T-helper 9 cell (primary cell): ENCODE data around the gene EEF1A2.
"Not testable (repeated sequence)": the region's sequence is repeated elsewhere in the genome, so short reads cannot be mapped to it uniquely, and the experiment has no call there.

Experiments used
- DNase-seq: peaks from one replicate; pipeline ENCODE4 v3.0.0-alpha.2; 2020

Gene EEF1A2

DNA sequence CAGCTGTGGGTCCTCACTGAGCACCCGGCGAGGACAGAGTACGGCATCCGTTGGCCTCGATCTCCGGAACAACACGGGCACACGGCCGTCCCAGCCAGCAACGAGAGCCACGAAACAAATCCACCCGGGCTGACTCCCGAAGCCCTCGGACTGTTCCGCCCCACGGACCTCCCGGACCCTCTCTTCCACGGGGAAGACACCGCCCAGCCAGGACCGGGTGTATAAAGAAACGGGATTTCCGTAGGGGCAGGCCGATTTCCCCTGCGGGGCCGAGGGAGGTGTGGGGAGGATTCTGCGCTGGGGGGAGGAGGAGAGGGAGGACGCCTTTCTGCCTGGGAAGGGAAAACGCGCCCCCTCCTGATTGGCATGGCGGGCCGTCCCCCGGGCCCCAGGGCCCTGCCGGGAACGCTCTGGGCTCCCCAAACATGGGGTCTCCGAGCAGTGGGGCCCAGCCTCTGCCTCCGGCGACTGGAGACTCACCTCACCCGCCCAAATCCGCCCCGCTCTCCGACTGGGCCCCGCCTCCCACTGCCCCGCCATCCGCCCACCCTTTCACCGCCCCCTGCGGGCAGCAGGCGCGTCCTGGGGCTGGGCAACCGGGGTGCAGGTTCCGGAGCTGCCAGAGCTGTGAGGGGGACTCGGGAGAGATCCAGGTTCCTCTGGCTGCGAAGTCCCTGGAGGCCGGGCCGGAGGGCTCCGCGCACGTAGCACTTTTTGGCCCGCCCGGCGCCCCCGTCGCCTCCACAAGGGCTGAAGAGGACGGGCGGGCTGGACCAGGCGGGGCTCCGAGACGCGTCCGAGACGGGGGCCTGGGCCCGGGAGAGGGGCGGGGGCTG lies 21.0 kb upstream of the EEF1A2 start:
- DNase-seq = peak; percentile 60

DNA sequence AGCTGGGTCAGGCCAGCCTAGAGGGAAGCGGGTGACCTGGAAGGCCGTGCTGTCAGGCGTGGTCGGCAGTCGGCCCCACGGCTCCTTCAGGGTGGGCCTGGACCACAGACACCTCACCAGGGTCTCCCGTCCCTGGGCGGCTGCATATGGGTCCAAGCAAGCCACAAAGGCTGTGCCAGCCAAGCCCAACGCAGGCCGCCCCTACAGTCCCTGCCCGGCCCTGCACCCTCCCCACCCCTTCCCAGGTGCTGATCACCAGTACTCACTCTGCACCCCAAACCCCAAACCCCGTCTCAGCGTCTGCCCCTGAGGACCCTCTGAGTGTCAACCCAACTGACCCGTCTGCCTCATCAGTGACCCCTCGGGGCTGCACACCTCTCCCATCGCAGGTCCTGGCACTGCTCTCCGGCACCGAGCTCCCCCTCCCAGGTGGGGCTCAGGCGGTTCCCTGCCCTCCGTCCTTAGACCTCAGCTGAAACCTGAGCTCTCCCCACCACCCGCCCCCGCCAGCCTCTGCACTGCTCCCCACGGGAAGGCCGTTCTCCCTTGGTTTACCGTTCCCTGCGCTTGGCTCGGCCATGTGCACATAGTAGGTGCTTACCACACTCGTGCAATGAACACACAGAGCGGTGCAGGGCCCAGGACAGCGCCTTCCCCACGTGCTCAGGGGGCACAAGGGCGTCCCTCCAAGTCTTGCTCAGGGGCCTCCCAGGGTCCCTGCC lies 20.2 kb upstream of the EEF1A2 start:
- no peak for DNase-seq

DNA sequence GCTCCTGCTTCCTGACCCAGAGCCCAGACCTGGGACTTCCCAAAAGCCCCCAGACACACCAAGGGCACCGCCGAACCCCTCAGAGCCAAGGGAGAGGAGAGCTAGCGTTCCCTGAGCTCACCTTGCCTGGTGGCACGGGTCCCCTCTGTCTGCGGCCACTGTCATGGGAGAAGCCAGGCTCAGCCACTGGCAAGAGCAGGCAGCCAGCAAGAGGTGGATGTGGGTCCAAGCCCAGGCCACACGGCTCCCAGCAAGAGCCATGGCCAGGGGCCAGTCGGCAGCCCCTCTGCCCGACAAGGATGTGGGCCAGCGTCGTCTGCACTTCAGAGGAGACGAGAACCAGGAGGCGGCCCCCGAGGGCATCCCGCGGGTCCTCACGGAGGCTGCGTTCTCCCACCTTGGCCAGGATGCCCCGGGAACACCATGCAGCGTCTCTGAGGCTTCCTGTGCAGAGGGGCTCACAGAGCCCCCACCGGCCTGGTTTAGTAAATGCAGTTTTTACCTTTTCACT lies 19.5 kb upstream of the EEF1A2 start:
- no peak for DNase-seq

DNA sequence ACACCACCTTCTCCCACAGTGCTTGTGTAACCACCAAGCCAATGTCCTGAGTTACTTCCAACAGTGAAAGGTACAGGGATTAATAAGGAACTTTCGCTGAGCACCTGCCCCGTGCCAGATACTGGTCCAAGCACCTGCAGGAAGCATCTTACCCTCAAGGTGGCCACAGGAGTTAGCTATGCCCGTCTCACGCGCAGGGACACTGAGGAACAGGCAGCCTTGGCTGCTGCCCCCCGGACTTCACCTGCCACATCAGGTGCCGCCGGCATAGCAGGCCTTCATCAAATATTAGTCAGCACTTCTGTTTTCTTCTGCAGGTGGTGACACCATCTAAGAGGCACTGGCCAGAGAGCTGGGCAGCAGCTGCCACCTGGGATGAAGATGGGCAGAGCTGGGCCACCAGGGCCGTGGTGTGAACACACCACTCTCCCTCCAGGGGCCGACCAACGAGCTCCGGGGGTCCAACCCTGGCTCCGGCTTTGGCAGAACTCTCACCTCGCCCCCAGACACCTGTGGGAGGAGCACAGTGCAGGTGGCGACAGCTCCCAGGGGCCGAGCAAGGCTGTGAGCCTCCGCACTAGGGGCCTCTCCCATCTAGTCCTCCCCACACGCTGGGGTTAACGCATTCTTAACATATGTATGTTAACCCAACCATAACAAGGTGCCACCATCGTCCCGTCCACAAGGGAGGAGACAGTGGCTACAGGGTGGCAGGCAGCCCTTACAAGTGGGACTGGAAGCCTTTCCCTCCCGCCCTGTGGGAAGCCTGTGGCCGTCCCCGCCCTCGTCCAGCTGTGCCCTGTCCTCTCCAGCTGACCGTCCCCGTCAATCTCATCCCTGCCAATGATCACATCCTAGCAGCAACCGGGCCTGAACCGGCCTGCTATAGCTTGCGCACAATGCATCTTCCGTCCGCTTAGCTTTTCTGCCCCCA lies 18.8 kb upstream of the EEF1A2 start:
- DNase-seq = no peak

DNA sequence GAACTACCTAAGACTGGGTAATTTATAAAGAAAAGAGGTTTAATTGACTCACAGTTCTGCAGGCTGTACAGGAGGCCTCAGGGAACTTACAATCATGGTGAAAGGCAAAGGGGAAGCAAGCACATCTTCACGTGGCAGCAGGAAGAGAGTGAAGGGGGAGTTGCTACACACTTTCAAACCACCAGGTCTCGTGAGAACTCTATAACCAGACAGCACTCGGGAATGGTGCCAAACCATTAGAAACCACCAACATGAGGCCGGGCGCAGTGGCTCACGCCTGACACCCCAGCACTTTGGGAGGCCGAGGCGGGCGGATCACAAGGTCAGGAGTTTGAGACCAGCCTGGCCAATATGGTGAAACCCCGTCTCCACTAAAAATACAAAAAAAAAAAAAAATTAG lies 15.6 kb upstream of the EEF1A2 start:
- DNase-seq = not testable (repeated sequence)

DNA sequence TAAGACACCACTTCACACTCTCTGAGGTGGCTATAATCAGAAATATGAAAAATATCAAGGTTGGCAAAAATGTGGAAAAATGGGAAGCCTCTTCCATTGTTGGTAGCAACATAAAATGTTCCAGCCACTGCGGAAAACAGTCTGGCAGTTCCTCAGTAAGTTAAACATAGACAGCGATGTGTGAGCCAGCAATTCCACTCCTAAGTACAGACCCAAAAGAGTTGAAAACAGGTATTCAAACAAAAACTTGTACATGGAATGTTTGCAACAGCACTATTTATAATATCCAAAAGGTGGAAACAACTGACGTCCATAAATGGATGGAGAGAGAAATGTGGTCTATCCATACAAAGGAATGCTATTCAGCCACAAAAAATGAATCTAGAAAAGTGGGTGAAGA lies 14.3 kb upstream of the EEF1A2 start:
- DNase-seq = no peak

DNA sequence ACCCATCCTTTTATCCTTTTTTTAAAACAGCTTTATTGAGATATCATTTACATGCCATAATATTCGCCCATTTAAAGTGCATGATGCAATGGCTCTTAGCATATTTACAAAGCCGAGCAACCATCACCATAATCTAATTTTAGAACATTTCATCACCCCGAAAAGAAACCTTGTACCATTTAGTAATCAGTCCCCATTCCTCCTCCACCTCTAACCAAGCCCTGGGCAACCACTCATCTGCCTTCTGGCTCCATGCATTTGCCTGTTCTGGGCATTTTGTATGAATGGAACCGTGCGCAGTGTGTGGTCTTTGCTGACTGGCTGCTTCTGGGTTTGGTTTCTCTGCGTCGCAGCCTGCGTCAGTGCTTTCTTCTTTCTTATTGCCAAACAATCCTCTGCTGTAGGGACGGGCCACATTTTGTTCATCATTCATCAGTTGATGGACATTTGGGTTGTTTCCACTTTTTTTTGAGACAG lies 10.2 kb upstream of the EEF1A2 start:
- no peak for DNase-seq

DNA sequence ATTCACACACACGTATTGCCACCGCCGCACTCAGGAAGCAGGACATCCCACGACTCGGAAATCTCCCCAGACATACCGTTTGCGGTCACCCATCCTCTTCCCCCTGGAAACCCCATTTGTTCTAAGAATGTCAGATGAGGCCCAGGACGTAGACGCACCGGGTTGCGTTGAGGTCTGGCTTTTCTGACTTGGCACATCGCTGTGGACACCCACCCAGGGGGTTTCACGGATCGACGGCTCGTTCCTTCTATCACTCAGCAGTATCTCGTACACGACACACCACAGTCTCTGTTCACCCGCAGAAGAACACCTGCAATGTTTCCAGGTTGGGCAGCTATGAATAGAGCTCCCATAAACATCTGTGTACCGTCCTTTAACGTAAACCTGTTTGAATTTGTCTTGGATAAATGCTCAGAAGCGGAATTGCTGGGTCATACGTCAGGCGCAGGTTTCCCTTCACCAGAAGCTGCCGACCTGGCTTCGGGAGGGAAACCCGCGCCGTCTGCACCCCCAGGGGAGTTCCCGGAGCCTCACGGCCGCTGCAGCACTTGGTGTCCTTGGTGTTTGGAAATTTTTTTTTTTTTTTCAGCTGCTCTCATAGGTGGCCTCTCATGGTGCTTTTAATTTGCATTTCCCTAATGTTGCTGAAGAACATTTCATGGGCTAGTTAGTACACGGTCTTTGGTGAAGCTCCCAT lies 9.3 kb upstream of the EEF1A2 start:
- DNase-seq = no peak

DNA sequence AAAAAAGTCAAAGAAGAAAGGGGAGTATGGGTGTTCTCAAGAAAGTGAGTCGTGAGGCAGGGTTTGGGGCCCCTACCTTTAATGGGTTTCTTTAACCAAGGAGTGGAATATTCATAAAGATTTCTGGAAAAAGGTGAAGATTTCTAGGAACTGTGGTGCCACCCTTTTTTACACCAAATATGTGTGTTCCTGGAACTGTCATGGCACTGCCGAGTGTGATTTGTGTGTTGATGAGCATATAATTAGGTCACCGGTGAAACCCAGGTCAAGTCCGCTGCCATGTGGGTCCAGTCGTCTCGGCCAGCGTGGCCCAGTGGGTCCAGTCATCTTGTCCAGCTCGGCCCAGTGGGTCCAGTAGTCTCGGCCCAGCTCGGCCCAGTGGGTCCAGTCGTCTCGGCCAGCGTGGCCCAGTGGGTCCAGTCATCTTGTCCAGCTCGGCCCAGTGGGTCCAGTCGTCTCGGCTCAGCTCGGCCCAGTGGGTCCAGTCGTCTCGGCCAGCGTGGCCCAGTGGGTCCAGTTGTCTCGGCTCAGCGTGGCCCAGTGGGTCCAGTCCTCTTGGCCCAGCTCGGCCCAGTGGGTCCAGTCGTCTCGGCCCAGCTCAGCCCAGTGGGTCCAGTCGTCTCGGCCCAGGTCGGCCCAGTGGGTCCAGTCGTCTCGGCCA lies 8.3 kb upstream of the EEF1A2 start:
- DNase-seq = no peak

DNA sequence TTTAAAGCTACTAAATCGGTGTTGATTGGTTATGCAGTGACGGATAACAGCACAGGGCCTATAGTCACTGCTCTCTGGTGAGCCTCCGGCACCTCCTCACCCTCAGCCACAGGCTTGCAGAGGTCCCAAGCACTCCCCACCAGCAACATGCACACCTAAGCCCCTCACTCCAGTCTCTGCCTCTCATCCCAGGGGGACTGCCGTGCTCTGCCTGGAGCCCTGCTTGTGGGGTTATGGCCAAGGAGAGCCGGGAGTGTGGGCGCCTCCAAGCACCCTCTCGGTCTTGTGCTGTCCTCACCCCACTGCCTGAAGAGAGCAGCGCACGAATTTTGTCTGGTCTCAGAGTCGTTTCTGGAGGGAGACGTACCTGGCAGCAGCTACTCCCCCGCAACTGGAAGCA lies 6.8 kb upstream of the EEF1A2 start:
- DNase-seq = no peak

DNA sequence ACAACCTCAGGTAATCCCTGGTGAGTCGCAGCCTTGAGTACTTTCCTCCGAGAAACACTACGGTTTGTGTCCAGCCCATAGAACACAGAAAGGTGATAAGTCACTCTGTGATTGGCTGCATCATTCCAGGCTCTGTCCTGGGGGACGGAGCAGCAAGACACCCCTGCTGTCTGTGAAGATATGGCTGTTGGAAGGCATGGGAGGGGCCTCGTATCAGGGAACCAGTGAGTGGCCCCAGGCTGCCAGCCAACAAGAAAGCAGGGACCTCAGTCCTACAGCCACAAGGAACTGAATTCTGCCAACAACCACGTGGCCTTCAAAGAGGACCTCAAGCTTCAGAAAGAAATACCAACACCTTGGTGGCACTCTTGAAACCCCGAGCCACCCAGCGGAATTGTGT lies 6.4 kb upstream of the EEF1A2 start:
- no peak for DNase-seq

DNA sequence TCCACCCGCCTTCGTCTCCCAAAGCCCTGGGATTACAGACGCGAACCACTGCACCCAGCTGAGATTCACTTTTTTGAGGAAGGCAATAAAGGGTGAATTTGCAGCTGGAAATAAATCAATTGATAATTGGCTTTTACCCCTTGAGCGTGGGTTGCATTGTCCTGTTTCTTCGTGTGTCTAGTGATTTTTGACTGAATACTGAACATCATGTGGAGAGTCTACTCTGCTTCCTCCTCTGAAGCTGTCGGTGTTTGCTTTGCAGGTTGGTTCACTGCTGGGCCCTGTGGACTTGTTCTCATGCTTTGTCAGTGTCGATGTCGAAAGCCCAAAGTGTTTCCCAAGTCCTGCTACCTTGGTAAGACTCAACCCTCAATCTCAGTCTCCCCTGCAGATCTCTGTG lies 5.8 kb upstream of the EEF1A2 start:
- DNase-seq = no peak

DNA sequence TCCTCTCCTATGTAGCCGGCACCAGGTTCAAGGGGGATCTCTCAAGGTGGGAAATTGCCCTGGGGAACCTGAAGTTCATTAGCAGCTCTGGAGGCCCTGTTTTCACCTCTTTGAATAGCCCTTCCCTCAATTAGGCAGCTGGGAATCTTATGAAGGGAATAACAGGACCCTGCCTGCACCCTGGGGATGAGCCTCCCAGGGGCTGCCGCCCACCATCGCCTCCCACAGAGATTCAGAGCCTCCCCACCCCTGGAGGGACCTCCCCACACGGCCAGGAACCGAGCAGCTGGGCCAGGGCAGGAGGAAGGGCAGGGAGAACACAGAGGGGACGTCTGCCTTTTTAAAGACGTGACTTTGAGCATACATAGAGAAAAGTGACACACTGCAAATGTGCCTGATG lies 4.6 kb upstream of the EEF1A2 start:
- DNase-seq = no peak

DNA sequence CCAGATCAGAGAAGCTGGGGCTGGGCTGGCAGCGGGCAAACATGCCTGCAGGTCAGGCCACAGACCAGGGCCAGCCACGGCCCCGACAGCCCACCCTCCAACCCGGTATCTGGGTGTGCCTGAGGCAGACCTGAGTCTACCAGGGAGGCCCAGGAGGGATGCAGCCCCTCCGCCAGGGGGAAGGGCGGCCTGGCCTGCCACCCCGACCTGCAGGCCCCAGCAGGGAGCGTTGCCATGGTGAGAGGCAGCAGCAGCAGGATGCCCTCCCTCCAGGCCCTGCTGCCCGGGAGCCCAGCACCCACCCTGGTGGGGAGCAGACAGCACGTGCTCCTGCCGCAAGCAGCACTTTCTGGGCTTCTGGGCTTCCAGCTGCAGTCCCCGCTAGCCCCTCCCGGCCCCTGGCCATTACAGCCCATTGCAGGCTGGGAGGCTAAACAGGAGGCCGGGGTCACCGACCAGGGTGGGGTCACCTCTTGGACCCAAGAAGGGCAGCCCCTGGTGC lies 3.8 kb upstream of the EEF1A2 start:
- DNase-seq = no peak

DNA sequence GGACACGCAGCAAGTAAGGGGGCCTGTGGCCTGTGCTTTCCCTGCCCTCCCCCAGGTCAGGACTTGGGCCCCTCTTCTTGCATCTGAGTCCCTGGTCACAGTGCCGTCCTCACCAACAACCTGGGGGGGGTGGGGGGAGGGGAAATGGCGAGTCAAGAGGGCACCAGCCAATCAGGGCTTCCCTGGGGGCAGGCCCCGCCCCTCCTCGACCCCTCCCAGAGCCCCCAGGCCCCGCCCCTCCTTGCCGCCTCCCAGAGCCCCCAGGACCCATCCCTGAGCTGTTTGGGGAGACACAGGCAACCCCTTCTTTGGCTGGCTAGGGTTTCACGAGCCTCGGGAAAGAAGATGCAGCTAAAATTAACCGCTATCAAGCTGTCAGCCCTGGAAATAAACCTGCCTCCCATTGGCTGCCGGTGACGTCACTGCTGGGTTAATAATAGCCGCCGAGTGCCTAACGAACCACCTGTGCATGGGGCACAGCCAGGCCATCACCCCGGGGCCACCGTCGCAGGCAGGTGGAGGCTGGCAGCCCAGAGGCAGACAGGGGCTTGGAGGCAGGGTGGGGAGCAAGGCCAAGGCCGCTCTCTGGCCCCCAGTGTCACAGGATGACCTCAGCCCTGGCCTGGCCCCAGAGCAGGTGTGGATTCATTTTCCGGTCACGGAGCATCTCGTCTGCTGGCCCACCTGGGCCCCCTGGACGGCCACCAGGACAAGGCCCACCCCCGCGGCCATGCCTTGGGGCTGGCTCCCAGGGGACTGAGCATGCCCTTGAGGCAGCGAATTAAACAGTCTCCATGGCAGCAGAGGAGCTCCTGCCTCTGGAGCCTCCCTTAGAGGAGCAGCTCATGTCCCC lies 3.2 kb upstream of the EEF1A2 start:
- DNase-seq = no peak

DNA sequence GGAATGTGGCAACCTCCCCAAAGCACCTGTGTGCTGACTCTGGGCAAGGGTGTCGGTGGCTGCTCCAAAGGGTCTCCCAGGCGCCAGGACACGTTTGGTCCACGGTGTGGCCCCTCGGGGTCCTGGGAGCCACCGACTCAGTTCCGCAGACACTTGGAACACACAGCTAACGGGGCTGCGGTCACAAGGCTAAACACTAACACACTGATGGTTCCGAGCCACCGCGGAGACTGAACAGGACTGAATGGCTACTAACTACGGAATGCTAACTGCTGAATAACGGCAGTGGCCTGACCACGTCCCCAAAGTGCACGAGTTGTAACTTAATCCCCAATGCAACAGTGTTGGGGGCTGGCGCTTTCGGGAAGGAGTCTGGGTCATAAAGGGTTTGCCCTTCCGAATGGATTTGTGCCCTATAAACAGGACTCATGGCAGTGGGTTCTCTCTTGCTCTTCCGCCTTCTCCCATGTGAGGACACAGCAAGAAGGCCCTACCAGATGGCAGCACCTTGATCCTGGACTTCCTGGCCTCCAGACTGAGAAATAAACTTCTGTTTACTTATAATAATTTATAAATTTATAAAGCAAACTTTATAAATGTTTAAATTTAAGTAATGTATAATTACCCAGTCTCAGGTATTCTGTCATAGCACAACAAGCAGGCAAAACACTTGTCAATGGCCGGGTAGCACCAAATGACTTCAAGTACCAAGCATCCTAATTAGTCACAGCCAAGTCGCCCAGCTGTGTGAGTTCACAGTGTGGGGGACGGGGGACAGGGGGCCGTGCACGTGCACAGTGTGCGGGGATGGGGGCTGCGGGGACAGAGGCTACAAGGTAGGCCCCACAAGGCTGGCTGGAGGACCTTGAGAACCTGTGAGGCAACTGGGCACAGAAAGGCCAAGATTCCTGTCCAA lies 2.3 kb upstream of the EEF1A2 start:
- DNase-seq = no peak

DNA sequence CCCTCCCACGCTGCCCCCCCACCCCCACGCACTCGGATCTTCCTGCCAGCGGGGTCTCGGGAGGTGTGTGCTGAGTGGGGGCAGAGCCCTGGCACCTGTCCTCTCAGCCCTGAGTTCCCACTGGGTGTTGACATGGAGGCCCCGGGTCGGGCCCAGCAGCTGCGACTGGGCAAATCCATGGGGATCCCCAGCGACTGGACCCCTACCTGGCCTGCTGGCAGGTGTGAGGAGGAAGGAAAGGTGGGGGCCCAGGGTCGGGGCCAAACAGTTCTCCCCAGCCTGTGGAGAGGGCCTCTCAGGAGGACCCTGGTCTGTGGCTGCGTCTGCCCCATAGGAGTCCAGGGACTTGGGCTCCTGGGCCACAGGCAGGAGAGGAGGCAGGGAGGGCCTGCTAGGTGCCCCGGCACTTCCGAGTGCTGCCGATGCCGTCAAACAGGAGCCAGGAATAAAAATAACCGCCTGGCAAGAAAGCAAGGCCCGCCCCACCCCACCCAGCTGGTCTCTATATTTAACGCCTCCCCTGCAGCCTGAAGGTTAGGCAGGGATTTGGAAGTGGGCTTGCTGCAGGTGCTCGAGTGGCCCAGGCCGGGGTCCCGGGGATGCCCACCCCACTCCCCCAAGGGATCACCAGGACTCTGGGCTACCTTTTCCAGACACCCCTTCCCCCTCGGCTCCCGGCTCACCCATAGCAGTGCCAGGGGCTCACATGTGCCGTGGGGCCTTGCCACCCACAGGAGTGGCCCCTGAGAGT lies 1.4 kb upstream of the EEF1A2 start:
- no peak for DNase-seq

DNA sequence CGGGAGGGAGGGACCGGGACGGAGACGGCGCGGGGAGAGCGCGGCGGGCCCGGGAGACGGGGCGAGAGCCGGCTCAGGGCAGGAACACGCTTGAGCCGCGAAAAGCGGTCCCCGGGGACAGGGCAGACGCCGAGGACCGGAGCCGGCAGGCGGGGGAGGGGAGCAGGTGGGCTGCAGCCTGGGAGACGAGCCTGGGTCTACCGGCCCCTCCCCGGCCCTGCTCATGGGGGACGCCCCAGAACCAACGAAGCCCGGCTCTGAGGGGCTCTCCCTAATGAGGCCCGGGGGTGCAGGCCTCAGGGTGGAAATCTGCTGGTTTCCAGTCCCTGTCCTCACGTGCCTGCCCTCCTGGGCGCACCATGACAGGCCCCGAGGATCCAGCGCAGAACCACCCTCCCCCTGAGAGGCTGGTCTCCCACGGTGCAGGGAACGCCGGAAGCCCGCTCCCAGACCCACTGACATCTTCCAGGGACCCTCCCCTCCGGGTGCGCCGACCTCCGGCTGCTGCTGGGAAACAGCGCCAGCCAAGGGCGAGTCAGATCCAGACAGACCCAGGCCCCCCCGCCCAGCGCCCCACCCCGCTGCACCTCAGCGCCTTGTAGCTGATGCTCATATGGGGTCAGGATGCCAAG lies 571 bp upstream of the EEF1A2 start:
- no peak for DNase-seq
